ENCODE measurements around the gene LRRC55.
"Not testable (repeated sequence)": the region's sequence is repeated elsewhere in the genome, so short reads cannot be mapped to it uniquely, and the experiment has no call there.

The LRRC55 gene

GRCh38 chr11:57160665-57161064 is 21.1 kb upstream of the LRRC55 start:
- no peak overlapping the region for H3K4me3 ChIP-seq (ENCODE audit: low read length)
- DNase-seq (ENCODE audit: low read depth): no peak
- no peak for TF ChIP-seq CTCF (IDR thresholded peaks at IDR 0.05; ENCODE audit: insufficient read depth, low read depth, low read length, missing control alignments)

- no peak for TF ChIP-seq CTCF (IDR thresholded peaks at IDR 0.05; ENCODE audit: insufficient read depth, low read depth, low read length, missing control alignments)
- no peak for DNase-seq (ENCODE audit: low read depth)
- H3K4me3 ChIP-seq (ENCODE audit: low read length): no peak overlapping the region
Measured at GRCh38 chr11:57161351-57161750, 20.4 kb upstream of the LRRC55 start.

GRCh38 chr11:57162179-57162898 is 19.4 kb upstream of the LRRC55 start:
- H3K4me3 ChIP-seq (ENCODE audit: low read length): no peak overlapping the region
- TF ChIP-seq CTCF (IDR thresholded peaks at IDR 0.05; ENCODE audit: insufficient read depth, low read depth, low read length, missing control alignments): no peak
- DNase-seq (ENCODE audit: low read depth): peak; percentile 54

GRCh38 chr11:57163160-57163868 is 18.4 kb upstream of the LRRC55 start:
- no peak for TF ChIP-seq CTCF (IDR thresholded peaks at IDR 0.05; ENCODE audit: insufficient read depth, low read depth, low read length, missing control alignments)
- H3K4me3 ChIP-seq (ENCODE audit: low read length): no peak overlapping the region
- peak; percentile 46 for DNase-seq (ENCODE audit: low read depth)

GRCh38 chr11:57164317-57164716 is 17.4 kb upstream of the LRRC55 start:
- DNase-seq (ENCODE audit: low read depth): no peak
- H3K4me3 ChIP-seq (ENCODE audit: low read length): no peak overlapping the region
- no peak for TF ChIP-seq CTCF (IDR thresholded peaks at IDR 0.05; ENCODE audit: insufficient read depth, low read depth, low read length, missing control alignments)

GRCh38 chr11:57167125-57167846 is 14.5 kb upstream of the LRRC55 start:
- no peak overlapping the region for H3K4me3 ChIP-seq (ENCODE audit: low read length)
- no peak for DNase-seq (ENCODE audit: low read depth)
- TF ChIP-seq CTCF (IDR thresholded peaks at IDR 0.05; ENCODE audit: insufficient read depth, low read depth, low read length, missing control alignments): no peak

GRCh38 chr11:57169732-57170313 is 11.9 kb upstream of the LRRC55 start:
- DNase-seq (ENCODE audit: low read depth); H3K4me3 ChIP-seq (ENCODE audit: low read length): not testable (repeated sequence)

Measured in epithelial cell of esophagus (primary cell).